GM21447 (cell line): ENCODE data around the gene ICE2.

ENCODE experiments used
- ATAC-seq: cut with Tn5 transposase; IDR thresholded peaks from one replicate; pipeline ENCODE4 v1.9.1; 2021; ENCODE audit not compliant: unreplicated experiment

The ICE2 gene

GRCh38 chr15:60457985-60458384 lies 21.0 kb downstream of the ICE2 start:
- no peak for ATAC-seq

DNA sequence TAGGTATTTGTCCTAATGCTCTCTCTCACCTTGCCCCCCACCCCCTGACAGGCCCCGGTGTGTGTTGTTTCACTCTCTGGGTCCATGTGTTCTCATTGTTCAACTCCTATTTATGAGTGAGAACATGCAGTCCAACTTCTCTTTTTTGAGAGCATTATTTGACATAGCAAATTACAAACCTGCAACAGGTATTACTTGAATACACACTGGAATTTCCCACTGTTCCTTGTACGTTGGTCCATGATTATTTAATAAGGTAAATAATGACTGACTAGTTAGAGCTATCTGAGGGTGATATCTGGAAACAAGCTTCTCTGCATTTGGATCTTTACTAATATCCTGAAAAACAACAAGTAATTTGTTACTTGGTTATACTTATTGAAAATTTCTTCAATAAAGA lies 24.1 kb downstream of the ICE2 start:
- ATAC-seq, result no peak

GRCh38 chr15:60448668-60449360 lies 30.1 kb downstream of the ICE2 start:
- no peak for ATAC-seq

- no peak for ATAC-seq
Measured at GRCh38 chr15:60444289-60444912, 34.5 kb downstream of the ICE2 start.

- ATAC-seq, result no peak
Measured at GRCh38 chr15:60442763-60443162, 36.2 kb downstream of the ICE2 start.

GRCh38 chr15:60442031-60442650 lies 36.8 kb downstream of the ICE2 start:
- no peak for ATAC-seq

- no peak for ATAC-seq
Measured at GRCh38 chr15:60441331-60441730, 37.6 kb downstream of the ICE2 start.

DNA sequence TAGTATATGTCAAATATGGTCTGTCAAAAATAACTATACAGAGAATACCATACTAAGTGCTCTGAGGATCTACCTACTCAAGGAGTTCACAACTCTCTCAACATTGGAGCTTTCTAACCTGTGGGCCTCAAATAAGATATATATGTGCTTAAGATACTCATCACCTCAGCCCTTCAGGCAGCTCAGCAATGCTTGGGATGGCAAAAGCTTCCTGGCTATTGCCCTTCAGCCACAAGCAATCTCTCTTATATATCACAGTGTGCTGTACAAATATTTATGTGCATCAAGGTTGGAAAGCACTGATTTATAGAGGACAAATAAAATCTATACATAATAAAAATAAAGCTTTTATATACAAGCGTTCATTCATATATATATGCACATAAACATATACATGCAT lies 40.3 kb downstream of the ICE2 start:
- ATAC-seq, result no peak

DNA sequence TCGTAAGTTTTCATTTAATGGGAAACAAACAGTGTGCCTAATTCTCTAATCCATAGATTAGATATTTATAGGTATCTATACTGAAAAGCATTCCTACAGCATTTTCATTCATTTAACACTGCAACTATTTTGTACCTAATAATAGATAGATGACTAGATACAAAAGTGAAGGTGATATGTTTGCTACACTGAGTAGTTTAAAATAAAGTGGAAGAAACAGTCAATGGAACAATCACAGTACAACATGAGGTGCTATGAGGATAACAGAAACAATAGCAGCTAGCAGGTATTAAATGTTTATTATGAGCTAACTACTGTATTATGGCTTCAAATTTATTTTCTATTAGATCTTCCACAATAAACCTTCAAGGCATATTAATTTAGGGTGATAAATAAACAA lies 50.0 kb downstream of the ICE2 start:
- ATAC-seq, result no peak

DNA sequence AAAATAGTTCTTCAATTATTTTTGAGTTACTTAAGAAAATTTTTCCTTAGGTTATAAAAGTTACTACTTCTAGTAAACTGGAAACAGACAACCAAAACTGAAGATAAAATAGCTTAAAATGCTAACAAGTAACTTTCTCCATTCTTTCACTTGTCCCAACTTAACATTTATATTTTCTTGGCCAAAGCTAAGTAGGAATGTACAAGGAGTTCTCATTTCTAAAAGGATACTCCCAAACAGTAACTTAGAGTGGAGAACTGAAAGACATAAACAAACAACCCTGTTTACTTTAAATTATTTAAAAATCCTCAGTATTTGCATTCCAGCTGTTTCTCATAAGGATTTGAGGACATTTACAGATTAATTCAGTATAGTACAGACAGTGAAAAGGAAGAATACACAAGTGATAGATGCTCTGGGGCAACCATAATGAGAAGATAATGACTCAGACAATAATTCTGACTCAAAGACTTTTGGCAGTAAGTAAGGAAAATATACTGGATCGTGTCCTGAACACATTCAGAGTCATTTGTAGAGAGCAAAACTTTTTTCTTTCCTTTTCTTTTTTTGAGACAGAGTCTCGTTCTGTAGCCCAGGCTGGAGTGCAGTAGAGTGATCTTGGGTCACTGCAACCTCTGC lies 52.0 kb downstream of the ICE2 start:
- no peak for ATAC-seq

DNA sequence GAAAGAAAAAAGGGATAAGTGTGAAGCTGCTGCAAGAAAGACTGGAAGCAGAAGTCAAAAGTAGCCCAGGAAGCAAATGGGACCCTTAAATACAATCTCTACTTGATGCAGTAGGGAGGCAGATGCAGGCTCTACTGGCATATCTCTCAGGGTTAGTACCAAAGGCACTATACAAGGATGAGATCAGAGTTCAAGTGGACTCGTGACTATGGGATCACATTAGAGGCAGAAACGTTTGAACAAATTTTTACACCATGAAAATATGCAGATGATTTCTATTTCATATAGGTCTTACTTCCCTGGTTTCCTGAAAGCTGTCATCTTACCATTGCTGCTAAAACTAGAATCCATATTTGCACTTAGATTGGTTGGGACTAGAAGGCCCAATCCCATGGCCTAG lies 53.5 kb downstream of the ICE2 start:
- no peak for ATAC-seq

GRCh38 chr15:60424006-60424405 lies 54.9 kb downstream of the ICE2 start:
- ATAC-seq, result no peak

- no peak for ATAC-seq
Measured at GRCh38 chr15:60423537-60423936, 55.4 kb downstream of the ICE2 start.

DNA sequence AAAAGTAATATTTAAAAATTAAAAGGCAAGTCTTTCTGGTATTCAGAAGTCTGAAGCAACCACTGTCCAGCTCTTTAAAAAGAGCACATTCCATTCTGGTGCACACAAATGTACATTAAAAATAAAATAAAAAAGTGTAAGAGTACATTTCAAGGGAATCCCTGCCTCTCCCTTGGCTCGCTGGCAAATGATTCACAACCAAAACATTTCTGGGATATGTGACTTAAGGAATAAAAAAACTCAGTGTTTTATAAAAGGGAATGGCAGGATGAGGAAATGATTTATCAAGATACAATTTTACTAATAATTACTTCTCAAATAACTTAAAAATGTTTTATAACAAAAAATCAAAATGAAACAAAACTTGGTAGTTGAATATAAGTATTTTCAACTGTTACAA lies 57.4 kb downstream of the ICE2 start:
- ATAC-seq, result no peak

GRCh38 chr15:60420203-60420716 lies 58.7 kb downstream of the ICE2 start:
- no peak for ATAC-seq

DNA sequence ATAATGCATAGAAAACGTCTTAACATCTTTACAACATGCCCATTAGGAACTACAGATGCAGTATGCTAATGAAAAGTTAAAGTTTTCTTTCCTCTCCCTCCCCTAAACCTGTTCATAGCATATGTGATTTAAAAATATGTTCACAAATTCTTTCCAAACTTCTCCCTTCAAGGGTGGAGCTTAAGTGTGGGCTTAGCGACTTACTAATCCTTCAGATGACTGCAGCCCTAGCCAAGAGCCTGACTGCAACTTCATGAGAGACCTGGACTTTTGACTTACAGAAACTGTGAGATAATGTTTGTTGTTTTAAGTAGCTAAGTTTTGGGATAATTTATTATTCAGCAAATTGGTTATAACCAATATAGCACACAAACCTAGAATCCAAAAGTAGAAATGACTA lies 59.2 kb downstream of the ICE2 start:
- no peak for ATAC-seq

DNA sequence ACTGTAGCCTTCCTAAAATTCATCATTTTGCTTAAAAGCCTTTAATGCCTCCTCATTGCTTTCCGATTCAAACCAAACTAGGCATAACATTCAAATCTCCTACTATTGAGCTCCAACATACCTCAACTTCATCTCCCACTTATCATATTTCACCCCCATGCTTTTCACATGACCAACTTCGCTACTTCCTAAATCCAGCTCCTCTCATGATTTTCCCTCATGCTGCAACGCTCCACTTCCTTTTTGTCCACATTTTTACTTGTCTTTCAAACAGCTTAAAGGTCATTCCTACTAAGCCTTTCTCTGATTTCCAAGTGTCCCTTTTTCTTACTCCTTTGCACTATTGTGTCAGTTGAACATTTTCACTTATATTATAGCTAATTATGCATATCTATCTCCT lies 60.8 kb downstream of the ICE2 start:
- ATAC-seq, result no peak

- no peak for ATAC-seq
Measured at GRCh38 chr15:60417112-60417511, 61.8 kb downstream of the ICE2 start.

- ATAC-seq, result no peak
Measured at GRCh38 chr15:60416484-60416883, 62.5 kb downstream of the ICE2 start.

DNA sequence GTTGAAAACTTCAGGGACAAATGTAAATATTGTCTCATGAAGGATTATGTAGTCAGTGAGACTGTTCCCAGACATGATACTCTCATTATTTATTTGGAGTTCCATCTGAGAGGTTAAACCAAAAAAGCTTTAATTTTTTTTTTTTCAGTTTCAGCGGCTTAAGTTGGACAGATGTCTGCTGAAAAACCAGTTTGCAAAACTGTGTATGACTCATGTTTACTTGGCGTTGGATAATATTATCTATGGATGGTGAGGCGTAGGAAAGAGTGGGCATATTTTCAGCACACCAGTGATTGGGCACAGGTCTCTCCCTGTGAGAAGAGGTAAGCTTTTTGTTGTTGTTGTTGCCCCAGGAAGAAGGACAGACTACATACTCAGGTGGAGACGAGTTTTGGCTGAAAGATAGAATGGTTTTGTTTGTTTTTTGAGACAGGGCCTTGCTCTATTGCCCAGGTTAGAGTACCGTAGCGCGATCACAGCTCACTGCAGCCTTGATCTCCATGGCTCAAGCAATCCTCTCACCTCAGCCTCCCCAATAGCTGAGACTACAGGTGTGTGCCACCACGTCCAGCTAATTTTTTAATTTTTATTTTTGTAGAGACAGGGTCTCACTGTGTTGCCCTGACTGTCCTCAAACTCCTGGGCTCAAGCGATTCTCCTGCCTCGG lies 64.8 kb downstream of the ICE2 start:
- ATAC-seq, result no peak

DNA sequence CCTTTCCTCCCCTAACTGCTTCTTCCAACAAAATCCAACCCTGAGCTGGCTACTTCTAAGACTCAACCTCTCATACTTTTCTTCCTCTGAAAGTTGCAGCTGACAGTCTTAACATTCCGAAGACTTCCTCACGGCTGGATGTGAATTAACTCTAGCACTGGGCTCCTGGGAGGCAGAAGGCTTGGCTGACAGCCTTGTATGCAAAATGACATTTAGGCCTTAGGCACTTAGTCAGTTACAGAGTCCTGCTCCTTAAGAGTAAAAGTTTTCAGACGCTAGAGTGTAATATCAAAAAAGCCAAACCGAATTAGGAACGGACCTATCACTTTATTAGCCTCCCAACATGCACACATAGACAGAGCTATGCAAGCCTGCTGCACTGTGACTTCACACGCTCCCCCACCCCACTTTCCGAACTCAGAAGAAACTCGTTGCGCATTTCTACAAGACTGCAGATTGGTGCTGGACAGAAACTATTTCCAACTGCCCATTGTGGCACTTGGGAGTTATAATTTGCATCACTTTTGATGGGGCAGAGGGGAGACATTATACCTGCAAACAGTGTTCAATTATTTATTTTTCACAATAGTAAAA lies 65.6 kb downstream of the ICE2 start:
- ATAC-seq, result no peak
